ENCODE measurements around the gene SMIM38.

Gene SMIM38

GRCh38 chr11:69157822-69158231, 2.1 kb downstream of the SMIM38 start:
- DNase-seq, result peak in 1 of 58 donors; percentile 69

- peak in 3 of 58 donors; percentile 6 to 30 (median 17) for DNase-seq
Observed at GRCh38 chr11:69158301-69159149, 2.8 kb downstream of the SMIM38 start.

GRCh38 chr11:69159150-69159852, 3.6 kb downstream of the SMIM38 start:
- no peak for DNase-seq

GRCh38 chr11:69160296-69161116, 4.8 kb downstream of the SMIM38 start:
- no peak for DNase-seq

GRCh38 chr11:69161117-69161407, 5.3 kb downstream of the SMIM38 start:
- no peak for DNase-seq

- DNase-seq, result no peak
Observed at GRCh38 chr11:69162505-69162904, 6.8 kb downstream of the SMIM38 start.

GRCh38 chr11:69163842-69164241, 8.1 kb downstream of the SMIM38 start:
- DNase-seq, result no peak

- no peak for DNase-seq
Observed at GRCh38 chr11:69164824-69165223, 9.1 kb downstream of the SMIM38 start.

- no peak for DNase-seq
Observed at GRCh38 chr11:69165775-69166174, 10.0 kb downstream of the SMIM38 start.

- peak in 4 of 58 donors; percentile 4 to 19 (median 7) for DNase-seq
Observed at GRCh38 chr11:69166218-69167115, 10.7 kb downstream of the SMIM38 start.

- DNase-seq, result no peak
Observed at GRCh38 chr11:69167130-69167915, 11.6 kb downstream of the SMIM38 start.

GRCh38 chr11:69167916-69168691, 12.4 kb downstream of the SMIM38 start:
- no peak for DNase-seq

- no peak for DNase-seq
Observed at GRCh38 chr11:69169479-69169878, 13.7 kb downstream of the SMIM38 start.

- no peak for DNase-seq
Observed at GRCh38 chr11:69170704-69171103, 15.0 kb downstream of the SMIM38 start.

- no peak for DNase-seq
Observed at GRCh38 chr11:69171476-69172240, 15.9 kb downstream of the SMIM38 start.

- DNase-seq, result no peak
Observed at GRCh38 chr11:69172674-69173073, 16.9 kb downstream of the SMIM38 start.

GRCh38 chr11:69173331-69173730, 17.6 kb downstream of the SMIM38 start:
- no peak for DNase-seq

GRCh38 chr11:69173925-69174581, 18.3 kb downstream of the SMIM38 start:
- no peak for DNase-seq
